Measurements from ENCODE around the gene DPP6. TPM values are rescaled to one million over a fixed set of nuclear protein-coding genes. Genes with fewer than 3 reads are reported as not detected.

Gene DPP6
- total and polyA plus RNA-seq, 8 donors, result 1.0 to 11.2 (median 2.6) TPM

DNA sequence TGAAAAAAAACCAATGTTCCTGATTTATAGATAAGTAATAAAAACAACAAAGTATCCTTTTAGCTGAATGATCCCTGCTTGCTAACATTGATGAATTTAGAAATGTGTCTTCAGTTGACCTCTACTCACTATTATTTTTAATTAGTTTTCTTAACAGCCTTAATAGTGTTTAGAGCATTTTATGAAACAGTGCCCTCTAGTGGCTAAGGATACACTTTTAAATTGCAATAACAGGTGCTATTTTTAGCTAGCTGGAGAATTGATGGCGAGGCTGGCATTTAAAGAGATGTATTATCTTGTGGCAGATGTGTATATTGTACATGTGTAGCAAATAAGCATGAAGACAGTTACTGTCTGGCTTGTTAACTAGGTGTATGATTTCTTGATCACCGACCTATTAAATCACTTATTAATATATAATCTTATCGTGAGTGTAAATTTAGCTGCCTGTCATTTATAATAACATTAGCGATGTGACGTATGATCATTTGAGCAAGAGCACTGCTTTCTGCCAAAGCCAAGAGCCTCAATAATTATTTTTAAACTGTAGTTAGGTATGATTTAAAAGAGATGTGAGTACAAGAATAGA is 451.9 kb downstream of the DPP6 start:
- Histone ChIP-seq H3K4me3 (no peak overlapping the region), H3K27ac (no peak overlapping the region), H3K9me3 (no peaks in the 10 kb centered on the region), H3K36me3 (no peaks in the 10 kb centered on the region), H3K4me1 (no peaks in the 10 kb centered on the region), H3K27me3 (no peaks in the 10 kb centered on the region)
- ATAC-seq (peak in 3 of 4 donors; percentile 62 to 65 (median 63)), DNase-seq (no peak), FAIRE-seq (peak; percentile 59)
- 10 to 14% methylated on average over 5 of the region's 5 CpGs for WGBS, 2 donors
- TF ChIP-seq, protein P1, sequence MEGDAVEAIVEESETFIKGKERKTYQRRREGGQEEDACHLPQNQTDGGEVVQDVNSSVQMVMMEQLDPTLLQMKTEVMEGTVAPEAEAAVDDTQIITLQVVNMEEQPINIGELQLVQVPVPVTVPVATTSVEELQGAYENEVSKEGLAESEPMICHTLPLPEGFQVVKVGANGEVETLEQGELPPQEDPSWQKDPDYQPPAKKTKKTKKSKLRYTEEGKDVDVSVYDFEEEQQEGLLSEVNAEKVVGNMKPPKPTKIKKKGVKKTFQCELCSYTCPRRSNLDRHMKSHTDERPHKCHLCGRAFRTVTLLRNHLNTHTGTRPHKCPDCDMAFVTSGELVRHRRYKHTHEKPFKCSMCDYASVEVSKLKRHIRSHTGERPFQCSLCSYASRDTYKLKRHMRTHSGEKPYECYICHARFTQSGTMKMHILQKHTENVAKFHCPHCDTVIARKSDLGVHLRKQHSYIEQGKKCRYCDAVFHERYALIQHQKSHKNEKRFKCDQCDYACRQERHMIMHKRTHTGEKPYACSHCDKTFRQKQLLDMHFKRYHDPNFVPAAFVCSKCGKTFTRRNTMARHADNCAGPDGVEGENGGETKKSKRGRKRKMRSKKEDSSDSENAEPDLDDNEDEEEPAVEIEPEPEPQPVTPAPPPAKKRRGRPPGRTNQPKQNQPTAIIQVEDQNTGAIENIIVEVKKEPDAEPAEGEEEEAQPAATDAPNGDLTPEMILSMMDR (IDR thresholded peaks at IDR 0.05), result peak; percentile 47 to 79 (median 54)
- intact Hi-C loops (cut with DNase I), result no loop called here

DNA sequence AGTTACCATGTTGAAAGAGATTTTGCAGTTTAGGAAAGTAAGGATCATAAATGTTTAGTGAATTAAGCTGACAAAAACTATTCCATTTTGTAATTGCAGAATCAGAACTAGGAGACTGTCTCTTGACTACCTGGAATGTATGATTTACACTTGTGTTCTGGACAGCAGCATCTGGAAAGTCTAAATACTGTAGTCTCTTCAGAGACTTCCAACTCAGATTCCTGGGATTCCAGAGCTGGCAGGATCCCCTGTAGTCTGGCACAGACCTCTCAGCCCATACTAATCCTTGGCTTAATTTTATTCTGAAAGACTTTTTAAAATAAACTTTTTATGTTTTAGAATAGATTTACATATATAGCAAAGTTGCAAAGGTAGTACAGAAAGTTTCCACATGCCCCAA is 452.7 kb downstream of the DPP6 start:
- Histone ChIP-seq H3K4me1 (no peaks in the 10 kb centered on the region), H3K27me3 (no peaks in the 10 kb centered on the region), H3K27ac (no peak overlapping the region), H3K9me3 (no peaks in the 10 kb centered on the region), H3K4me3 (no peak overlapping the region), H3K36me3 (no peaks in the 10 kb centered on the region)
- FAIRE-seq (no peak), ATAC-seq (no peak), DNase-seq (no peak)
- intact Hi-C loops (cut with DNase I), result no loop called here
- TF ChIP-seq, protein P1 (IDR thresholded peaks at IDR 0.05), result no peak

DNA sequence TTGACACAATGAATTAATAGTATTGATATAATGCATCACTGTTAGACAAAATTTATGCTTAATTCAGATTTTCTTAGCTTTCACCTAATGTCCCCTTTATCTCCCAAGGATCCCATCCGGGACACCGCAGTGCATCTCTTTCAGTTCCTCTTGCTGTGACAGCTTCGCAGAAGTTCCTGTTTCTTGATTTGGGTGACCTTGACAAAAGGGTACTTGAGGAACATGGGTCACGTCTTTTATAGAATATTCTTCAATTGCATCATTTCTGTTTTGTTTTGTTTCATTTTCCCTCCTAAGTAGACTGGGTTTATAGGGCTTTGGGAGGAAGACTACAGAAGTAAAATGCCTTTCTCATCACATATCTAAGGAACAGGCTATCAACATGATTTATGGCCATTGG is 453.2 kb downstream of the DPP6 start:
- no peak for FAIRE-seq
- no peak for ATAC-seq
- Histone ChIP-seq H3K27me3 (no peaks in the 10 kb centered on the region), H3K27ac (no peak overlapping the region), H3K4me1 (no peaks in the 10 kb centered on the region), H3K36me3 (no peaks in the 10 kb centered on the region), H3K4me3 (no peak overlapping the region), H3K9me3 (no peaks in the 10 kb centered on the region)
- intact Hi-C loops (cut with DNase I), result no loop called here
- no peak for DNase-seq
- TF ChIP-seq, protein P1 (IDR thresholded peaks at IDR 0.05), result no peak
- WGBS, 2 donors, result 56 to 62% methylated on average over 4 of the region's 4 CpGs

DNA sequence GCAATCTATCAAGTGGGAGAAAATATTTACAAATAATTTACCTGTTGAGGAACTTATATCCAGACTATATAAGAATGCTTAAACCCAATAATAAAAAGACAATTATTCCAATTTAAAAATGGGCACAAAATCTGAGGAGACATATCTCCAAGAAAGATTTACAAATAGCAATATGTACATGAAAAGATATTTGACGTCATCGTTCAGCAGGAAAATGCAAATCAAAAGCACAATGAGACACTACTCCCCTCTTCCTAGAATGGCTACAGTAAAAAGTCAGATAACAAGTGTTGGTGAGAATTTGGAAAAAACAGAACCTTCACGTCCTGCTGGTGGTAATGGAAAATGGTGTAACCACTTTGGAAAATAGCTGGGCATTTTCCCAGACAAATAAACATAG is 457.0 kb downstream of the DPP6 start:
- DNase-seq (no peak), FAIRE-seq (no peak), ATAC-seq (no peak)
- Histone ChIP-seq H3K27me3 (no peaks in the 10 kb centered on the region), H3K36me3 (no peaks in the 10 kb centered on the region), H3K9me3 (no peaks in the 10 kb centered on the region), H3K4me1 (no peaks in the 10 kb centered on the region), H3K27ac (no peak overlapping the region), H3K4me3 (no peak overlapping the region)
- intact Hi-C loops (cut with DNase I), result no loop called here
- TF ChIP-seq, protein P1 (IDR thresholded peaks at IDR 0.05), result no peak
- WGBS, 2 donors, result 70 to 73% methylated on average over 3 of the region's 3 CpGs

DNA sequence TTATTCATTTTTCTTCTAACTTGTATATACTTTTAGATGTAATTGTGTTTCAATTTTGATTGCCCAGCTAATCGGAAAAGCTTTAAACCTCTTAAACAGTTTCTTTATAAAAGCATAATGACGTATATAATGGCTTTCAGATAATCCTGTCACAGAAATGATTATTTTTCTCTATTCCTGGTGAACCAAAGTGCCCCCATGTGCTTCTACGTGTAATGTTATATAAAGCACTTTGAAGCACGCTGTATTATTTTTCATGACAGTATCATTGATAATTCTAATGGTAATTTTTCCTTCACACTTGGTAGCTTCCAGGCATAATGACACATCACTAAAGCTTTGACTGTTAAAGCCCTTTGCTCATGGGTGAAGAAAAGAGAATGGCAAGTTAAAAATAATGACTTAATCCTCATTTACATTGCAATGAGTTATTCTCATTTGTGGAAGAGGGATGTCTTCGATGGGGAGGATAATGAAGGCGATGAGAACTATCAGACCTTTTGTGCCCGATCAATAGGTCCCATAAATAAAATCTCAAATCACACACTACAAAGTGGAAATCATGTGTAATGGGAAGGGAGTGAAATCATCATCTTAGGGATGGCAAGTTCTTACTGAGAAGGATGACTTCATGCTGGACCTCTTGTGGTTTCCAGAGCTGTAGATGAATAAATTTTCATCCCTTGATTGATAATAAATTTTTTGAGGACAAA is 460.1 kb downstream of the DPP6 start:
- TF ChIP-seq, protein P1 (IDR thresholded peaks at IDR 0.05), result no peak
- H3K36me3 ChIP-seq, result no peaks in the 10 kb centered on the region
- no peak for FAIRE-seq
- no peak for ATAC-seq
- no peak overlapping the region for H3K4me3 ChIP-seq
- DNase-seq, result no peak
- no peaks in the 10 kb centered on the region for H3K4me1 ChIP-seq
- H3K27ac ChIP-seq, result no peak overlapping the region
- no peaks in the 10 kb centered on the region for H3K9me3 ChIP-seq
- intact Hi-C loops (cut with DNase I), result no loop called here
- H3K27me3 ChIP-seq, result no peaks in the 10 kb centered on the region
- 61 to 68% methylated on average over 7 of the region's 7 CpGs for WGBS, 2 donors
